HG03064 (cell line): ENCODE measurements around the gene RAE1.

Experiments
- ATAC-seq: cut with Tn5 transposase; IDR thresholded peaks from one replicate; pipeline ENCODE4 v1.9.1; 2021; ENCODE audit warnings: low read depth; ENCODE audit not compliant: unreplicated experiment

RAE1 gene, protein sequence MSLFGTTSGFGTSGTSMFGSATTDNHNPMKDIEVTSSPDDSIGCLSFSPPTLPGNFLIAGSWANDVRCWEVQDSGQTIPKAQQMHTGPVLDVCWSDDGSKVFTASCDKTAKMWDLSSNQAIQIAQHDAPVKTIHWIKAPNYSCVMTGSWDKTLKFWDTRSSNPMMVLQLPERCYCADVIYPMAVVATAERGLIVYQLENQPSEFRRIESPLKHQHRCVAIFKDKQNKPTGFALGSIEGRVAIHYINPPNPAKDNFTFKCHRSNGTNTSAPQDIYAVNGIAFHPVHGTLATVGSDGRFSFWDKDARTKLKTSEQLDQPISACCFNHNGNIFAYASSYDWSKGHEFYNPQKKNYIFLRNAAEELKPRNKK

DNA sequence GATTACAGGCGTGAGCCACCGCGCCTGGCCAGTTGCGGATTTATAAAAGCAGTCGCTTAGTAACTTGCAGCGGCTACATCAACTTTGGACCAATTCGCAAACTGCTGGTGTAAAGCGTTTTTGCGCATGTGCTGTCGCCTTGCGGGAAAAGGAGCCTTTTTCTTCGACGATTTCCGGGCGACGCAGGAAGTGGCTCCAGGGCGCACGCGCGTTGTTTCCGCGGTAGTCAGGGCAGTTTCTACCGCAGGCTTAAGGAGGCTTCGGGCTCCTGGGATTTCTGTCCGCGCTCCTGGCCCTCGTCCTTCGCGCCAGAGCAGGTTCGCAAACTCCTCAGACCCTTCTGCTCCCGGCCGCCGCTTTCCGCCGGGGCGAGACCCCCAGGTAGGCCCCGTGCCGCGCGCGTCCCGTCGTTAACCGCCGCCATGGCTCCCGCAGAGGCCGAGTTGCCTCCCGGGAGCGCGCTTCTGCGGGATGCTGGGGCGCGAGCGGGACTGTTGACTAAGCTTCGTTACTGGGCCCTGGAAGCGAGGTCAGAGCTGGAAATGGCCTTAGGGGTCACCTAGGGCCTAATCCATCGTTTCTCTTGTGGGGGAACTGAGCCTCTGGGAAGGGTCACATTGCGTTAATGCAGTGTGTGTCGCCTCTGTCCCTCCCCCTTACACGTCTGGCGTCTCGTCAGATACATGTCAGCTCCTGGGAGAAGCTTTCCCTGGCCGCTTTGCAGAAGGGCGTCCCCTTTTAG lies at the start of gene RAE1:
RAE1 (plus strand) TSS at position 214 of the 742 bp plus-strand sequence. CDS start 2,784 bp downstream, outside the sequence.
- peak; percentile 54 for ATAC-seq

DNA sequence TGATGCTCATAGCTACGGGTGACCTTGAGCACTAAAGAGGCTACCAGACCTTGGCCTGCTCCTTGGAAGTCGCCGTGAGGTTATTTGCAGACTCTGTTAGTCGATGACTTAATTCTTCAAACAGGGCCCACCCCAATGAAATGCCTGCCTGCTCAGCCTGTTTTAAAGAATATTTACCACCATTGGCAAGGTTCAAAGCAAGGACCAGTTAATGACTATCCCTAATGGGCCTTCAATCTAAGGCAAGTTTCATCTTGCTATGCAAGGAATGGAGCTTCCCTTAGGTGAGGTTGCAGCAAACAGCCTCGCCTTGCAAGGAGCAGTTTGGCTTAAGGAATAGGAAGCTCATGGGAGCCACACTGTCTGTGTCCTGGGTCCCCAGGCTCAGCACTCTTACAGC lies 44.3 kb upstream of the RAE1 start:
- ATAC-seq: no peak

DNA sequence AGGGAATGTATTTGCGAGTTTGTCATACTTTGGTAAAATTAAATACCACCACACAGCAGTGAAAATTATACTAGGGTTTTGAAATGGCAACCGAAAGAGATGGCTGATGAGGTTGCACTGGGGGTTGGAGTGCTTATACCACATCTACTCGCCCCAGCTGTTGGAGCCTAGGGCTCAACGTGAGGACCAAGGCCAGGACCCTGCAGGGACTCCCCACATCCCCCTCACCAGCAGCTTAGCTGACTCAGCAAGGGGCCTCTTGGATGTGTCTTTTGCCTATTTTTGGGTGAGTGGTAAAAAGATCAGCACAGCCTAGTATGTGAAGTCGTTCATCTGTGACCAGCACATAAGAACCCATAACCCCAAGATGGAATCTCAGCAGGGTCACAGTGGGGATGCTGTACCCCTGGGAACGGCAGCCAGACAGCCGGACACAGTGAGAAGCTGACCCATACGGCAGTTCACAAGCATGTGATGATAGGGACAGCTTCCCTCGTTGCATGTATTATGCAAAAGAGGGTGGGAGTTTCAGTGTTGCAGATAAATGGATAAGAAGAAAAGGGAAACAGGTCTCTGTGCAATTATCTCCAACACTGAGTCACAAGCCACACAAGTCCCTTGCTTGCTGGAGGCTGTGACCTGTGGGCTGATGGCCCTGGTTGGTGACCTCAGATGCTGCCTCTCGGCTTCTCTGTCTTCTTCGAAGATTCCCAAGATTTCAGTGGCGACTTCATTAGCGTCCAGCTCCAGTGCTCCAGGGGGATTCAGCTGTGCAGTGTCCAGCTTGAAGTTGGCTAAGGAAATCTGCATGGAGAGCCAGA lies 42.4 kb upstream of the RAE1 start:
- no peak for ATAC-seq

DNA sequence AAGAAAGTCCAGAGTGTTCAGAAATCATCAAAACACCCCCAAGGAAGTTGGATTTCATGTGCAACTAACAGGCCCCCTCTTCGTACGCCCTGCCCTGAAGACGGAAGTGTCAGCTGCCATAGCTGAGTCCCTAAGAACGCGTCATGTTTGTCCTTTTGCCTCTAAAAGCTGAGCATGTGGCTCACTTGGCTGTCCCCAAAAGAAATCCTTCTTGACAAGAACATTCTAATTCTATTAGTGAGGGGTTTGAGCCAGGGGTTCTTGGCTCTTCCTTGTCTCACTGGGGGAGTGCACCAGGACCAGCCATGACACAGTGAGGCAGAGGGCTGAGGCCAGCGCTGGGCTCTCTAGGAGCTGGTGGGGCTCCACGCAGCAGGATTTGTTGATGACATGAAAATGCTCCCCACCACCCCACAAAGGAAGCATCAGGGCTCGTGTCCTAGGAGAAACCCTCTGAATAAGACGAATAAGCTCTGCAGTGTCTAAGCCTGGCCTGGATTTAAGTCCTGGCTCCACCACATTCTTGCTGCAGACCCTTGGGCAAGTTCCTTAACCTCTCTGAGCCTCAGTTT lies 41.4 kb upstream of the RAE1 start:
- ATAC-seq: no peak

DNA sequence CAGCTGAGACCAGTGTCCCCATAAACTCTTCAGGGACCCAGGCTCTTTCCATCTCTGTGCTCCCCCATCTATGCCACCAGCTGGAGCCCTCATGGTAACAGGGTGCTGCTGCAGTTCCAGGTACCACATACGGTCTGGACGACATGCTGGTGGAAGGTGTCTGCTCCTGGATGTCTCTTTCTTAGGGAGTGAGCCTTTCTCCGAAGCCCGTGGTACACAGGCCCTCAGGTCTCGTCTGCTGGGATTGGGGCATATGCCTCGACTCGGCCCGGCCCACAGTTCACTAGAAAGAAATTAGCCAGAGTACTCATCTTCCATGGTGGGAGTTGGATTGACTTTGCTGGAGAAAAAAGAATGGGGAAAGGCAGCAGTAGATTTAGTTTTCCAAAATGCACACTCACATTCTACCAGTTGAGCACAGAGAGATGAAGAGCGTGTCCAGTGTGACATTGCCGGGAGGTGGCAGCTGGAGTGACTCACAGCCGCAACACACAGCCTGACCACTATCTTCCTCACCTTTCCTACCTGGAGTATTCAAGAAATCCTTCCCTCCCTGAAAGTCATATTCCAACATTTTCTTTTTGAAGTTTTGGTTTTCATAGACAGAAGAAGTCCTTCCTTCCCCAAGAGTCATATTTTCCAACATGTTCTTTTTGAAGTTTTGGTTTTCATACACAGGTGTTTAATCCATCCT lies 40.1 kb upstream of the RAE1 start:
- ATAC-seq: no peak

DNA sequence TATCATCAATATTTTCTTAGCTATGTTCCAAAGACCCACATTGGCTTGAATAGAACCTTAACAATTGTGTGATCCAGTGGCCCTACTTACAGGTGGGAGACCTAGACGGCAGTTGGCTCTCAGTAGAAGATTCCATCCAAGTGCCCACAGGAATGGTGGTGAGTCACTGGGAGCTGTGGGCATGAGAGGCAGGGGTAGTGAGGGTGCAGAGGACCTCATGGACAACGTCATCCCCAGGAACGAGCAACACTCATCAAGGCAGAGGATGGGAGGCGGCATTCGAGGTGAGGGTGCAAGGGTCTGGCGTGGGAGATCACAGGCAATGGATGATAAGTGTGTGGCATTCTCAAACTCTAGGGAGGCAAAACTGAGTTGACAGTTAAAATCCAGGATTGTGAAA lies 38.9 kb upstream of the RAE1 start:
- ATAC-seq: no peak

DNA sequence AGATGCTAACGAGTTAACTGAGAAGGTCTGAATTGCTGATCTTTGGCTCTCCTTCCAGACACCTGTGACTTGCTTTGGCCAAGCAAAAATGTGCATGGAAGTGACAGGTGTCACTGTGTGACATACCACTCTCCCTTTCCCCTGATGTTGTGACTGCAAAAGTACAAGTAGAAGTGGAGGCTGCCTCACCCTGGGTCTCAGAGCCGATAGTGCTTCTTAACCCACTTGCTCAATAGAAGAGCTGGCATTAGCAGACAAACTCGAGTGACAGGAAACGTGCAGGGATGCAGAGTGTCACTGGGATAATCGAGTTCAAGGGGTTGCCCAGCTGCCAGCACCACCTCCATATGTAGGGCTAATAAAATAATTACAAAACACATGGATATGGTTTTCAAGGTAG lies 37.8 kb upstream of the RAE1 start:
- no peak for ATAC-seq

DNA sequence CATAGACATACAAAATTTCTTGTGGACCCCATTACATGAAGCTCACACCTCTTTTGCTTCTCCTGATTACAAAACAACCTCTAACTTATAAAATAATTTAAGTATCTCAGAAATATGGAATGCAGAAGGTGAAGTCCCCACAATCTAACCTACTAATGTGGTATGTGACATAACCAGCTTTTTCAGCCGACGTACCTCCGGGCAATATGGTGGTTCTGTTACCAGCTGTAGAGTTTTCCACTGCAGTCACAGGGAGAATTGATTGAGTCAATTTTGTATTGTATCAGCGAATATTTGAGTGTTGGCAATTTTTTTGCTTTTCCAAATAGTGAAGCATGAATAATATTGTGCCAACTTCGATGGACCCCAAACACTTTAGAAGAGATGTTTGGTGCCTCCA lies 37.1 kb upstream of the RAE1 start:
- no peak for ATAC-seq

DNA sequence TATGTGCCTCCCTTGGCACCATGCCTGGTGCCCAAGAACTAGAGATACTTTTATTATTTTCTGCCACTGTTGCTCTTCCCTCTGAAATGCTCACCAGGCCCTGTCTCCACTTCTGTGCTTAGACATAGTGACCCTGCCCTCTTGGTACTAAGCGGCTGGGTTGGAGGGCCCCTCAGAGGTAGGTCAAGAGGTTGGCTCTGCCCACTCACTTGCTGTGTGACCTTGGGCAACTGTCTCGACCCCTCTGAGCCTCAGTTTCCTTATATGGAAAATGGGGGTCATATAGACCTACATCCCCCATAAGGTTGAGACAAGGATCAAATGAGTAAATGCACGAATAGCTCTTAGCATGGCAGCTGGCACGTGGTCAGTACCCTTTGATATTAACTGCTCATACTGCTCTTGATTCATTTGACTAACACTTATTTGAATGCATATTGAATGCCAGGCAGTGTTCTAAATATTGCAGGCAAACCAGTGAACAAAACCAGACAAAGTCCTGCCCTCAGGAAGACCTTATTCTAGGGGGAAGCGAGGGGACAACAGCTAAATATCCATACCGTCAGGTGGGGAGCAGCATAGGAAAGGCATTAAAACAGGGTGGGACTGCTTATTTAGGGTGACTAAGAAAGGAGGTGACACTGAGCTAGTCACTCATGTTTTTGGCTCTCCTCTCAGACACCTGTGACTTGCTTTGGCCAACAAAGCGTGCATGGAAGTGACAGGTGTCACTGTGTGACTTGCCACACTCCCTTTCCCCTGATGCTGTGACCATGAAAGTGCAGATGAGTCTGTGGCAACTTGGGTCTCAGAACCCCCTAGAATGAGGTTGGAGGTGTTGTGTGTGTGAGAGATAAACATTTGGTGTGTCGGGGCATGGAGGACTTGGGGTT lies 35.7 kb upstream of the RAE1 start:
- no peak for ATAC-seq

DNA sequence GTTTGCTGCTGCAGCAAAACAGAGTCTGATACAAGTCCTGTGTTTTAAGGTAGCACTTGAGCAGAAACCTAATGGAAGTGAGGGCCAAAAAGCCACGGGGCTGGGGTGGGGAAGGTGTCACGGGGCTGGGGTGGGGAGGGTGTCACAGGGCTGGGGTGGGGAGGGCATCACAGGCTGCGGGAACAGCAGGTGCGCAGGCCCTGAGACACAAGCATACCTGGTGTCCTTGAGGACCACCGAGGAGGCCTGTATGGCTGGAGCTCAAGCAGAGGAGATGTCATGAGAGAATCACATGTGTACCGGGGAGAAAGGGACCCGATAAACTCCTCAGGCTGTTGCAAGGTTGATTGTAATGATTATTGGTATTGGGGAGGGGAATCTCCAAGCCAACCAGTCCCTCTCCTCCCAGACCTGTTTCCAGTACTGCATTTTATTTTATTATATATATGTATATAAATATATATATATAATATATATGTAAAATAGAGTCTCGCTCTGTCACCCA lies 35.0 kb upstream of the RAE1 start:
- ATAC-seq: no peak

DNA sequence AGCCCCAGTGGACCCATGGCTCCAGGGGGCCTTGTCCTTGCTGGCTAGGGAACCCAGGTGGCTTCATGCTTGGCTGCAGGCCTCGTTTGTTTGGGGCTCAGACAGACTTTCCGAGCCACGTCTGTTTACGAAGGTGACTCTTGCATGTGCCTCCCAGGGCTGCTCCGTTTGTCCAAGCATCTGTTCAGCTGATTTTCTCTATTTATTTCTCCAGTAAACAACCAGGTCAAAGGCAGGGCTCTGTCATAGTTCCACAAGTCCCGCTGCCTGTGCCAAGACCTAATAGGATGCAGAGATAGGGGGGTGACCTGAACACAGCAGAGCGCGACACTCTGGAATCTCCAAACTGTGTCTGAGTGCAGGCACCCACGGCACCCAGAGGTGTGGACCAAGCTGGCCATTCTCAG lies 34.3 kb upstream of the RAE1 start:
- no peak for ATAC-seq

DNA sequence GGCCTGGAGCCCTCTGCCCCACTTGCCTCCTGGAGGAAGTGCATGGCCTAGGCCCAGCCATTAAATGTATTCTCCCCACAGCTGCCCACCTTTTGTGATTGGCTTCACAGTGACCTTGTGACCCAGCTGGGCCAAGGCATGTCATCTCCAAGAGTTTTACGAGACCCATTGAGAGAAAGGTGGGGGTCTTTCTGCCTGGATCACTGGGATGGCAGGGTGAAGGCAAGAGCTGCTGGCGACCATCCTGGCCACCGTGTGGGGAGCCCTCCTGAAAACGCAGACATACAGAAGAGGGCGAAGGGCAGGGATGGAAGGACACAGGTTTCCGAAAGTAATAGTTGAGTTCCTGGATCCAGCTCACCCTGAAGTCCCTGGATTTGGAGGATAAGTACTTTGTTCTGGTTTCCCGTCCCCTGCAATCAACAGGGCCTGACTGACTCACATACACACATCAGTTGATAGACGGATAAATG lies 33.7 kb upstream of the RAE1 start:
- ATAC-seq: no peak

DNA sequence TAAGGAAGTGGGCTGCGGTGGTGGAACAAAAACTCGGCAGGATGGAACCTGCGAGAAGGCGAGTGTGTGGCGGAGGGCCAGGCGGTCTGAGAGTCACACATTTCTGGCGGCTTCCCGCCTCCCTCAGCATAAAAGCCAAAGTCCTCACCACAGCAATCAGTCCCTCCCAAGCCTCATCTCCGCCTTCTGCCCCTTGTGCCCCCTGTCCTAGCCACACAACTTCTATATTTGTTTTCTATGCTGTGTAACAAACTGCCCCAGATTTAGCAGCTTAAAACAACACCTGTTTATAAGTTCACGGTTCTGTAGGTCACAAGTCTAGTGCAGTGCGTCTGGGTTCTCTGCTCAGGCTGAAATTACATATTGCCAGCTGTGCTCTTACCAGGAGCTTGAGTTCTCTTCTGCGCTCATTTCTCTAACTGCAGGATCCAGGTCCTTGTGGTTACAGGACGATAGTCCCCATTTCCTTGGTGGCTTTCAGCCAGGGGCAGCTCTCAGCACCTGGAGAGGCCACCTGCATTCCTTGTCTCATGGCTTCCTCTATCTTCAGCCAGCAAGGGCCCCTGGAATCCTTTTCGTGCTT lies 33.2 kb upstream of the RAE1 start:
- no peak for ATAC-seq

DNA sequence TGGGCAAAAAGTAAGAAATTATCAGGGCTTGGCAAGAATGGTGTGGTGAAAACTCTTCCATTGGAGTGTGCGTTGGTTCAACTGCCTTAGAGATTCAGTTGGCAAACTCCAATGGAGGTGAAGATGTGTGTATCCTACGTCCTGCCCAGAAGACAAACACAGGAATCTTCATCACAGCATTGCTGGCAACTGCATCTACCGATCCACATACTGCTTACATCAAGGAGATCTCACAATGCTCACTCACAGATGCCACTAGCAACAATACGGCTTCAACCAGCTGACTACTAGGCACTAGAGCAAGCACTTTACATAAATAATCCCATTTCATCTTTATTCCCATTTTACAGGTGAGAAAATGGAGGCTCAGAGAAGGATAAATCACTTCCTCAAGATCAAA lies 31.5 kb upstream of the RAE1 start:
- no peak for ATAC-seq

DNA sequence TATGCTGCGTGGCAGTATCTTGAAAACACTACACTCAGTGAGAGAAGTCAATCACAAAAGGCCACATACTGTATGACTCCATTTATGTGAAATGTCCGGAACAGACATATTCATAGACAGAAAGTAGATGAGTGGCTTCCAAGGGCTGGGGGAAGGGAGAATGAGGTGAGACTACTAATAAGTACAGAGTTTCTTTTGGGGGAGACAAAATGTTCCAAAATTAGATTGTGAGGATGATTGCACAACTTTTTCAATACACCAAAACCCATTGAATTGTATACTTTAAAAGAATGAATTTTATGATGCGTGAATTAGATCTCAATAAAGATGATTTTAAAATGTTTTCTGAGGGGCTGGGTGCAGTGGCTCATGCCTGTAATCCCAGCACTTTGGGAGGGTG lies 30.7 kb upstream of the RAE1 start:
- ATAC-seq: no peak

DNA sequence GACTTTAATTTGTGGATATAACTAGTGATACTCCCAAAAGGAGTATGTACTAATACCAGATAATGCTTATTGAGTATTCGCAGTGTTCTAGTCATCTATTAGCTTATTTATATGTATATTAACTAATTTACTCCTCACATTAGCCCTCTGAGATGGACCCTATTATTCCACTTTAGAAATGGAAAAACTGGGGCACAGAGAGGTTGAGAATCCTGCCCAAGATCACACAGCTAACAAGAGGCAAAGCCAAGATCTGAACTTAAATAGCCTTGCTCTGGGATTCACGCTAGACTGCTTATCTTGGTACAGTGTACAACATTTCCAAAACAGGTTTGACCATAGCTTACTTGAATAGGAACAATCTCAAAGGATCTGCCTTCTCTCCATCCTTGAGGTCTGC lies 29.9 kb upstream of the RAE1 start:
- no peak for ATAC-seq

DNA sequence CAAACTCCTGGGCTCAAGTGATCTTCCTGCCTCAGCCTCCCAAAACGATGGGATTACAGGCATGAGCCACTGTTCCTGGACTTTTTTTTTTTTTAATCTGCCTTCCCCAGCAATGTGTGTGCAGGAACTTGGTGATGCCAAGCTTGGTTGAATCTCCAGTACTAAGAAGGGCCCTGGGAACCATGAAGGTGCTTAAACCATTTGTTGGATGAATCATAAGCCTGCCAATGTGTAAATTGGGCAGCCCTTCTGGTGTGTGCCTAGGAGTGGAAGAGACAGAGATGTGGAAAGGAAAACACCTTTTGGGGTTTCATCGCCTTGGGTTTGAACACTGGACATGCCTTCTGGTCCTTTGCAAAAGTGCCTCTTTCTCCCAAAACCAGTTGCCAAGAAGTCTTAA lies 28.6 kb upstream of the RAE1 start:
- no peak for ATAC-seq

DNA sequence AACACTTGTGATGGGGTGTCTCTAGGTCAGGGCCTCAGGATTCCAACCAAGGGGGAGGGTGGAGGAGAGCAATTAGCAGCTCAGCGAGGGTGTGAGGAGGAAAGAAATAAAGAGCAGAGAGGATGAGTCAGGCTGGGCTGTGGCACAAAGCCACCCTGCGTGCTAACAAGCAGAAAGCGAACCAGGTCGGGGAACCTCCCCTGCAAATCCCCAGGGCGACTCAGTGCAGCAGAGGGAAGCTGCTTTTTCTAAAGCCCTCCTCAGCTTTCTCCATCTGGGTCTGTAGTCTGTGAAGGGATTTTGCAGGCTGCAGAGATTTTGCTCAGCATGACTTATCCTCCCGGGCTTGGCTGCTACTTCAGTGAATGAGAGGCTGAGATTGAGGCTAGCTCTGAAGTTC lies 28.0 kb upstream of the RAE1 start:
- no peak for ATAC-seq
